ENCODE data around the gene ATG16L2. TPM values are rescaled to one million over a fixed set of nuclear protein-coding genes. Genes with fewer than 3 reads are reported as not detected.

Gene ATG16L2
- total and polyA plus RNA-seq, 2 donors (not counting 1 experiment from before 2014, with no cell fraction given), result 212 to 350 TPM

GRCh38 chr11:72788241-72788640 is 26.0 kb upstream of the ATG16L2 start:
- Histone ChIP-seq H3K79me2 (ENCODE audit: control insufficient read depth, insufficient read depth, low read length) (peaks cover 10% of the 10 kb centered on the region), H3K27me3 (replicated peaks in 1 of 4; ENCODE audit: control extremely low read depth in 1 of 4, control insufficient read depth in 3 of 4, insufficient read depth in 4 of 4, low read length in 3 of 4) (no peaks in the 10 kb centered on the region), H4K20me1 (ENCODE audit: control insufficient read depth, insufficient read depth, low read length, poor library complexity, severe bottlenecking) (no peaks in the 10 kb centered on the region), H2AFZ (ENCODE audit: insufficient read depth, low read depth, low read length, poor library complexity, severe bottlenecking) (peak overlapping the region; percentile 70), H3K4me3 (ENCODE audit: control extremely low read depth in 1 of 5, extremely low read depth in 1 of 5, insufficient read depth in 1 of 5, low read depth in 2 of 5, low read length in 4 of 5) (peak overlapping the region in 1 of 5 experiments; percentile 33), H3K36me3 (replicated peaks in 1 of 2; ENCODE audit: control extremely low read depth in 1 of 2, control insufficient read depth in 1 of 2, extremely low read depth in 1 of 2, insufficient read depth in 2 of 2, low read length in 1 of 2) (no peaks in the 10 kb centered on the region), H3K27ac (ENCODE audit: low read length in 2 of 2) (peak overlapping the region; percentile 81 to 87), H3K4me1 (ENCODE audit: control insufficient read depth in 2 of 2, insufficient read depth in 2 of 2, low read length in 2 of 2) (peaks cover 33 to 39% of the 10 kb centered on the region in 2 donors), H3K4me2 (replicated peaks; ENCODE audit: low read depth, low read length, poor library complexity, severe bottlenecking) (peak overlapping the region; percentile 68), H3K9ac (ENCODE audit: low read length) (peak overlapping the region; percentile 24), H3K9me3 (ENCODE audit: control extremely low read depth in 1 of 3, control insufficient read depth in 2 of 3, insufficient read depth in 1 of 3, low read length in 2 of 3) (no peaks in the 10 kb centered on the region)
- TF ChIP-seq CTCF (IDR thresholded peaks at IDR 0.05) (no peak), EZH2 (IDR thresholded peaks at IDR 0.05; ENCODE audit: borderline replicate concordance, insufficient read depth, low read depth, low read length, poor library complexity, severe bottlenecking) (no peak)
- intact Hi-C loops (cut with micrococcal nuclease), result no loop called here
- DNase-seq (no peak), ATAC-seq (ENCODE audit: low read depth) (peak; percentile 7)
- no peaks in the 10 kb centered on the region for H3K27me3 Mint-ChIP-seq
- H3K9me3 Mint-ChIP-seq (ENCODE audit: insufficient read depth), result no peaks in the 10 kb centered on the region
- ChIA-PET POLR2A (interaction anchor here (0.6 kb wide), 1 partner anchor 66 kb away, joined by 3 read pairs; no protein-coding TSS in a partner anchor), CTCF (interaction anchor here (0.9 to 10.6 kb wide), 5 partner anchors 10 to 102 kb away, joined by 3 to 390 read pairs (median 4); no protein-coding TSS in a partner anchor)
- H3K4me3 Mint-ChIP-seq, result peak overlapping the region; percentile 57
- 49% methylated on average over 5 of the region's 7 CpGs for WGBS (ENCODE audit: insufficient coverage)
- peak overlapping the region; percentile 92 for H3K27ac Mint-ChIP-seq
- H3K4me1 Mint-ChIP-seq, result peaks cover 44% of the 10 kb centered on the region

GRCh38 chr11:72789493-72790131 is 24.6 kb upstream of the ATG16L2 start:
- H3K4me1 Mint-ChIP-seq, result peaks cover 56% of the 10 kb centered on the region

More at GRCh38 chr11:72789493-72790131, 24.6 kb upstream of the ATG16L2 start:
- Mint-ChIP-seq H3K27ac (peak overlapping the region; percentile 26), H3K4me3 (no peak overlapping the region), H3K27me3 (no peaks in the 10 kb centered on the region), H3K9me3 (ENCODE audit: insufficient read depth) (no peaks in the 10 kb centered on the region)
- 97% methylated on average over 5 of the region's 10 CpGs for WGBS (ENCODE audit: insufficient coverage)
- no peak overlapping the region for H3K9ac ChIP-seq (ENCODE audit: low read length)
- no peaks in the 10 kb centered on the region for H3K27me3 ChIP-seq (replicated peaks in 1 of 4; ENCODE audit: control extremely low read depth in 1 of 4, control insufficient read depth in 3 of 4, insufficient read depth in 4 of 4, low read length in 3 of 4)
- DNase-seq (no peak), ATAC-seq (ENCODE audit: low read depth) (no peak)
- H4K20me1 ChIP-seq (ENCODE audit: control insufficient read depth, insufficient read depth, low read length, poor library complexity, severe bottlenecking), result no peaks in the 10 kb centered on the region
- POLR2A ChIA-PET, result no interaction called here
- no peak overlapping the region for H3K4me3 ChIP-seq (ENCODE audit: control extremely low read depth in 1 of 5, extremely low read depth in 1 of 5, insufficient read depth in 1 of 5, low read depth in 2 of 5, low read length in 4 of 5)
- no peak overlapping the region for H2AFZ ChIP-seq (ENCODE audit: insufficient read depth, low read depth, low read length, poor library complexity, severe bottlenecking)
- intact Hi-C loops (cut with micrococcal nuclease), result no loop called here
- no peak overlapping the region for H3K27ac ChIP-seq (ENCODE audit: low read length in 2 of 2)
- H3K79me2 ChIP-seq (ENCODE audit: control insufficient read depth, insufficient read depth, low read length), result peaks cover 10% of the 10 kb centered on the region
- no peaks in the 10 kb centered on the region for H3K36me3 ChIP-seq (replicated peaks in 1 of 2; ENCODE audit: control extremely low read depth in 1 of 2, control insufficient read depth in 1 of 2, extremely low read depth in 1 of 2, insufficient read depth in 2 of 2, low read length in 1 of 2)
- CTCF ChIA-PET, result interaction anchor here (1.2 to 10.6 kb wide), 2 partner anchors 11 to 60 kb away, joined by 3 to 390 read pairs; no protein-coding TSS in a partner anchor
- peaks cover 40 to 49% of the 10 kb centered on the region in 2 donors for H3K4me1 ChIP-seq (ENCODE audit: control insufficient read depth in 2 of 2, insufficient read depth in 2 of 2, low read length in 2 of 2)
- H3K4me2 ChIP-seq (replicated peaks; ENCODE audit: low read depth, low read length, poor library complexity, severe bottlenecking), result no peak overlapping the region
- no peak for TF ChIP-seq CTCF (IDR thresholded peaks at IDR 0.05)
- no peak for TF ChIP-seq EZH2 (IDR thresholded peaks at IDR 0.05; ENCODE audit: borderline replicate concordance, insufficient read depth, low read depth, low read length, poor library complexity, severe bottlenecking)
- H3K9me3 ChIP-seq (ENCODE audit: control extremely low read depth in 1 of 3, control insufficient read depth in 2 of 3, insufficient read depth in 1 of 3, low read length in 2 of 3), result no peaks in the 10 kb centered on the region
